ENCODE data around the gene BBS9.
"Not testable (repeated sequence)": the region's sequence is repeated elsewhere in the genome, so short reads cannot be mapped to it uniquely, and the experiment has no call there.

Gene BBS9

DNA sequence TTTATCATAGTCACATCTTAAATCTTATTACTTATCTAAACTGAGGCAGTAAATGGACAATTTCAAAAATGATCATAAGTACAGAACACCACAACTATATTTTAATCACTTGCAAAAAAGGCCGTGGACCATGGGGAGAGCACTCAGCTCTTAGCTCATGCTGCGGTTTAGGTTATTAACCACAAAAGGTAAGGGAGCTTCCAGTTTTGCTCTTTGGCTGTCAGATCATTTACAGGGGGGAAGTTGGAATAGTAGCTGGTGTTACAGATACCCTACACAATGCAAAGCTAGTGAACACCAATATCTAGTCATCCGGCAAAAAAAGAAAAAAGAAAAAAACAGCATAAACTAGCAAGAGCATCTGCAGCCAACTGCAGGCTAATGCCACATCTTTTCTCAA is 147.0 kb downstream of the BBS9 start:
- no peak for DNase-seq (ENCODE audit: low read depth in 2 of 2)

DNA sequence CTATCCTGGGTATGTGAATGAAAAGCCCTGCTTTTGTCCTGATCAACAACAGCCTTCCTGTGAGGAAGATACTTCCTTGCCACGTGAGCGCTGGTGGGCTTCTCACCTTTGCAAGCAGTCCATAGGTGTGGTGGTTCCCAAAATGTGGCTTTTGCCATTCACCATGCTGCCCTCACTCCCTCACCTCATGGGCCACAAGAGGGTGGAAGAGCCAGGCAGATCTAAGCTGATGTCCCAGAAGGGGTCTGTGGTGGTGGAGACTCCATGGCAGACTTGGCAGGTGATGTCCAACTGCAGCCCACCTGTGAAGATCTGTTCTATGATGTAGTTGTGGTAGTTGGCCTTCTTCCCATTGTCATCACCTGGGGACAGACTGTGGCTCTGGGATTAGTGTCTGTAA is 147.4 kb downstream of the BBS9 start:
- no peak for DNase-seq (ENCODE audit: low read depth in 2 of 2)

DNA sequence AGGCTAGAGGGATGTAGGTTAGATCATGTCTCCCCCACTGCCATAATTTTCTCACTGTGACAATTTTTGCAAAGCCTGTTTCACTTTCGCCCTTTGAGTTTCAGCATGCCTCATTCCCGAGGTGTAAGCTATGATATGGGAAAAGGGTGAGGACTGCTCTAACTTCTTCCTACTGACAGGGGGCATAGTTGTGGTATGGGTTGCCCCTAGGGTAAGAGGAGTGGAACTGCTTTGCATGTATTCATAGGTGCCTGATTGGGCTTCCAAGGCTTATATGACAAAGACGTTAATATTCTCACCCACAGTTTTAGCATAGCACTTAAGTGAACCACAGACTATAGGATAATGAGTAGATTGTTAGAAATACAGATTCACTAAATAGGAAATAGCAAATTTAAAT is 148.7 kb downstream of the BBS9 start:
- DNase-seq (ENCODE audit: low read depth in 2 of 2): no peak

DNA sequence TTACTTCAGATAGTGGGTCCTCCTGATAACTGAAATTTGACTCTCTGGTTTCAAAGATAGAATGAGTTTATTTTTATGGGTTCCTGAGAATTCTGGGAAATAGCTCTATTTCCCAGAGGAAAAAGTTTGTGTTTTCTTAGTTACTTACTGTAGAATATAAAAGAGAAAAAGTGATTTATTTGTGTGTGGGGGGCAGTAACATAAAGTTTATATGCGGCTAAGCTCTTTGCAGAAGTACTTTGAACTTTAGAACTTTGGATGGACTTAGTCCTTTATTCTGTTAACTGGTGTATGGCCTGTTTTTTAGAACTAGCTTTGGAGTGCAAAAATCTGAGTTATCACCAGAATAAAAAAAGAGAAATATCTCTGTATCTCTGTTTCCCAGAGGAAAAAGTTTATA is 157.1 kb downstream of the BBS9 start:
- DNase-seq (ENCODE audit: low read depth in 2 of 2): no peak

DNA sequence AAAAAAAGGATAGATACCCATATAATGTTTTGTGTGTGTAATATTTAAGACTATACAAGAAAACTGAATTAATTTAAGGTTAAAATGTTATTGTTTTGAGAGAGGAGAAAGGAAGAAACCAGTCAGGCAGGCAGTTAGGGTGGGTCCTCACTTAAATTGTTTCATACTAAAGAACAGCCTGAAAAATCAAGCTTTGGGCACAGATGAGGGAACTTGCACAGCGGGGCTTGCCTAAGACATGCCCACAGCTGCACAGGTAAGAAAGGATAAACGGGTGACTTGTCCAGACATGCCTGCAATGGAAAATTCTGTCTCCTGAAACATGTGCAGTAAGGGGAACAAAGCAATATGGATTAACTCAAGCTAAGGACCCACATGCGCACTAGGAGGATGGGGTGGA is 158.4 kb downstream of the BBS9 start:
- DNase-seq (ENCODE audit: low read depth in 2 of 2): no peak

DNA sequence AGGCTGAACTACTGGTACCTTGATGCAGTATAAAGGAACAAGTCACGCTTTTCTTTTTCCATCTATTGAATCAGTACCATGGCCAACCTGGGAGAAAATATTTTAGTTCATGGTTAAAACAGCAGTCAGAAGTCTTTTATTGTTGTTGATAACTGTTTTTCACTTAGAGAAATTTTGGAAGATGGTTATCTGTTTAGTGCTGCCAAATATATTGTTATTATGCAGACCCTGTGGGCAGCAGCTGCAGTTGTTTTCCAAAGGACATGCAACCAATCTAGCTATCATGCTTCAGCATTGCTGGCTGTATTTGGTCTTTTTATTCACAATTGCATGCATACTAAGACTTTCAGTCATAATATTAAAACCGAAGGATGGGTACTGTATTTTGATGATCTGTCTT is 169.5 kb downstream of the BBS9 start:
- DNase-seq (ENCODE audit: low read depth in 2 of 2): no peak

DNA sequence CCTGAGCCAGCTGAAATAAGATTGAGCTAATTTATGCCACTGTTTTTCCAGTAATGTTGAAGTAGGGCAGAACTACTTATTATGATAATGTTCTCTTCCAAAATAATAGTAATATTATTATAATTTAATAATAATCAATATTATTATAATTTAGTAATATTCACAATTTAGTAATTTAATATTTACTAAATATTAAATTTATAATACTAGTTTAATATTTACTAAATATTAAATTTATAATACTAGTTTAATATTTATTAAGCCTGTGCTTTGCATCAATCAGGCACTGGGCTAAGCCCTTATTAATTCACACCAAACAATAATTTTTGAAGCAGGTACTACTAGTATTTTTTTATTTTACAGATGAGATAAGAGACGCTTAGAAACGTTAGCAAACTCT is 170.1 kb downstream of the BBS9 start:
- DNase-seq (ENCODE audit: low read depth in 2 of 2): no peak

DNA sequence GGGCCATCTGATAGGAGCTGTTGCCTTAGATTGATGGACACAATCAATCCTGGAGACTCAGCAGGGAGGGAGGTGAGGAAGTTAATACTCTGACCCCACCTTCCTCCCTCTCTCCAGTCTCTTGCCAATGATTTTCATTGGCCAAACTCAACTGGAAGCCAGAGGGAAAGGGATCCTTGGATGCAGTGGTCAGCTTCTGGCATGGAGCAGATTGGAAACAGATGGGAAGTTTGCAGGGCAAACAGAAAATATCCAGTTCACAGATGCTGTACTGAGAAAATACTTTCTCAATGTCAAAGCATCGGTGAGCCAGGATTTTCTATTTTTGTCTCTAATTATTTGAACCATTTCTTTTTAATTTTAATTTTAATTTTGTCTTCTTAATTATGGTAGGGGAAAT is 170.8 kb downstream of the BBS9 start:
- no peak for DNase-seq (ENCODE audit: low read depth in 2 of 2)

DNA sequence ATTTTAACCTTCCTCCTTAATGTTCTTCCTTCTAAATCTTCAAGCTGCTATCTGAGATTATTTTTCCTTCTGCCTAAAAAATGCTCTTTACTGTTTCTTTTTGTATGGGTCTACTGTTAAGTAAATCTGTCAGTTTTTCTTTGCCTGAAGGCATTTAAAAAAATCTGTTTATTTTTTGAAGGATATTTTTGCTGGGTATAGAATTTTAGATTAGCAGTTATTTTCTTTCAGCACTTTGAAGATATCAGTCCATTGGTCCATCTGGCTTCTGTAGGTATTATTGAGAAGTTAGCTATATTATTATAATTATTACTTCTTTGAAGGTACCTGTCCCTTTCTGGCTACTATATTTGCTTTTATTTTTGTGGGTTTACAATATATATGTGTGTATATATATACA is 171.4 kb downstream of the BBS9 start:
- no peak for DNase-seq (ENCODE audit: low read depth in 2 of 2)

DNA sequence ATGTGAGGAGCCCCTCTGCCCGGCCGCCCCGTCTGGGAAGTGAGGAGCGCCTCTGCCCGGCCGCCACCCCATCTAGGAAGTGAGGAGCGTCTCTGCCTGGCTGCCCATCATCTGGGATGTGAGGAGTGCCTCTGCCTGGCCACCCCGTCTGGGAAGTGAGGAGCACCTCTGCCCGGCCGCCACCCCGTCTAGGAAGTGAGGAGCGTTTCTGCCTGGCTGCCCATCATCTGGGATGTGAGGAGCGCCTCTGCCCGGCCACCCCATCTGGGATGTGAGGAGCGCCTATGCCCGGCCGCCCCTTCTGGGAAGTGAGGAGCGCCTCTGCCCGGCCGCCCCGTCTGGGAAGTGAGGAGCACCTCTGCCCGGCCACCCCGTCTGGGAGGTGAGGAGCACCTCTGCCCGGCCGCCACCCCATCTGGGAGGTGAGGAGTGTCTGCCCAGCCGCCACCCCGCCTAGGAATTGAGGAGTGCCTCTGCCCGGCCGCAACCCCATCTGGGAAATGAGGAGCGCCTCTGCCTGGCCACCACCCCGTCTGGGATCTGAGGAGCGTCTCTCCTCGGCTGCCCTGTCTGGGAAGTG is 174.7 kb downstream of the BBS9 start:
- DNase-seq (ENCODE audit: low read depth in 2 of 2): not testable (repeated sequence)

DNA sequence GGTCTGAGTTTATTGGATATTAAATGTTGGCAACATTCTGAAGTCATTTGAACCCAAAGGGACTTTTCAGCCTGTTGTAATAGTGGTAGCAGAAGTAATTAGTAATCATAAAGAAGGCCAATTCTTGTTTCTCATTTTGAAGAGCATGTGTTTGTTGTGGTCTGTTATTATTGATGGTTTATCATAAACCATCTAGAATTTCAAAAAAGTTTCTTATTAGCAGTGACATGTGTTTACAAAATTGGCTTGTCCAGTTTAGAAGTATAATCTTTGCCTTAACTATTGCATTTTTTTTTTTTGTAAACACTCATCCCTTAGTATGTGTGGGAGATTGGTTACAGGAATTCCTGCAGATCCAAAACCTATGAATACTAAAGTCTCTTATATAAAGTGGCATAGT is 177.8 kb downstream of the BBS9 start:
- DNase-seq (ENCODE audit: low read depth in 2 of 2): no peak

DNA sequence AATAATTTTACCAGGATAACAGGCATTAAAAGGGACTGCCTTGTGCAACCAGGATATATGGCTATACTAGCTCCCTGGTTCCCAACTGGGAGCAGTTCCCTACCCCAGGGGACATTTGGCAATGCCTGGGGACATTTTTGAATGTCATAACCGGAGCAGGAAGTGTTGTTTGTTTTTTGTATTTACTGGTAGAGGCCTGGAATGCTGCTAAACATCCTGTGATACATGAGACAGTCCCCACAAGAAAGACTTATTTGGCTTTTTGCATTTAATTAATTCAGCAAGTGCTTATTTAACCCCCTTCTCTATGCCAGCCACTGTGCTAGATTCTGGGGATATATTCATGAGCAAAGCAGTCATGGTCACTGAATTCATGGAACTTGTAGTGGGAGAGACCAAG is 181.2 kb downstream of the BBS9 start:
- DNase-seq (ENCODE audit: low read depth in 2 of 2): no peak

DNA sequence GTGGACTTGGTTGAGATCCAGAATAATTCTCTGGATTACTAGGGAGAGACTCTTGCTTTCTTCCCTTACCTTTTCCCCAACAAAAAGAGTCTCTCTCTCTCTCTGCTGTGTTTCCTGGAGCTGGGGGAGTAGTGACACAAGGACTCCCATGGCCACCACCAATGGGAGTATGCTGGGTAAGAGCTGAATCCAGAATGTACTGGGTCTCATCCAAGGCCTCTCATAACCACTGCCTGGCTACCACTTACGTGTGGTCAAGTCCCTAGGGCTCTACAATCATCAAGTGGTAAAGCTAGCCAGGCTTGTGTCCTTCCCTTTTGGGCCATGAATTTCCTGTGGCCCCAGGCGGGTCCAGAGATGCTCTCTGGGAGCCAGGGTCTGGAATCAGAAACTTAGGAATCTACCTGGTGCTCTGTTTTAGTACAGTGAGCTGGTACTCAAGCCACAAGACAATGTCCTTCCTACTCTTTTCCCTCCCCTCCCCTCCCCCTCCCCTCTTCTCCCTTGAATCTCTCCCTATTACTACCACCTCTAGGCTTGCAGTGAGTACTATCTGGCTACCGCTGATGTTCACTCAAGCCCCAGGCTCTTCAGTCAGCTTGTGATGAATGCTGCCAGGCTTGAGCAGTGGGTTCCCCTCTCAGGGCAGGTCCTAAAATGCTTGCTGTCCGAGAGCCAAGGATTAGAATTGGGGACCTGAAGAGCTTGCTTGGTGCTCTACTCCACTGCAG is 196.6 kb downstream of the BBS9 start:
- no peak for DNase-seq (ENCODE audit: low read depth in 2 of 2)

DNA sequence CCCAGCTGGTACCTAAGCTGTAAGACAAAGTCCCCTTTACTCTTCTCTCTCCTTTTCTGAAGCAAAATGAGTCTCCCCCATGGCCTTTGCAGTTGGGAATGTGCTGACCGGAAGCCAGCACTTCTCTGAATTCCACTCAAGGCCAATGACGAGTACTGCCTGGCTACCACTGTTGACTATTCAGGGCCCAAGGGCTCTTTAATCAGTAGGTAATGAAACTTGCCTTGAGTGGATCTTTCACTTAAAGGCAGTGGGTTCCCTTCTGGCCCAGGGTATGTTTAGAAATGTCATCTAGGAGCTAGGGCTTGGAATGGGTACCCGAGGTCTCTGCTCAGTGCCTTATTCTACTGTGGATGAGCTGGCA is 197.1 kb downstream of the BBS9 start:
- no peak for DNase-seq (ENCODE audit: low read depth in 2 of 2)

DNA sequence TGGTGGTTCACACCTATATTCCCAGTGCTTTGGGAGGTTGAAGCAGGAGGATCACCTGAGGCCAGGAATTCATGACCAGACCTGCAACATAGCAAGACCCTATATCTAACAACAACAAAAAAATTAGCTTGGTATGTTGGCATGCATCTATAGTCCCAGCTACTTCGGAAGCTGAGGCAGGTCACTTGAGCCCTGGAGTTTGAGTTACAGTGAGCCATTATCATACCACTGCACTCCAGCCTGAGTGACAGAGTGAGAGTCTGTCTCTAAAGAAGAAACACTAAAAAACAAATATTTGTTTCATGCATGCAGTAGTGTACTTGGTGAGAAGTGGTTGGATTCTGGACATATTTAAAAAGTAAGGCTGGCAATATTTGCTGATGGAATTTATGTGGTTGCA is 198.1 kb downstream of the BBS9 start:
- no peak for DNase-seq (ENCODE audit: low read depth in 2 of 2)

DNA sequence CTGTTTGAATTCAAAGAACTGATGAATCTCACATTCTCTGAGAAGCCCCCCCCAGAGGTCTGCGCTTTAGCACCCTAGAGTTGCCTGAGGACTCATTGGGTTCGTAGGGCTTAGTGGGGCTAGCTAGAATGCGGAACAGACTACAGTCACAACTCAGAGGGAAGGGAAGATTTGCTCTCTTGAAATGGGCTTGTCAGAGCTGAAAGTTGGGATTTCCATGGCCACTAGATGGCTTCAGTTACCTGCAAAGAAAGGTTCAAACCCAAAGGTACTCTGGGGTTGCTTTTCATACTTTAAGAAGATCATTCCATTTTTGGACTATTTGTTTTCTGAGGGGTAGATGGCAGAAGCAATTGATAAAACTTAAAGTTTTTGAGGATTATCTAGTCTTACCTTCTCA is 205.0 kb downstream of the BBS9 start:
- no peak for DNase-seq (ENCODE audit: low read depth in 2 of 2)

DNA sequence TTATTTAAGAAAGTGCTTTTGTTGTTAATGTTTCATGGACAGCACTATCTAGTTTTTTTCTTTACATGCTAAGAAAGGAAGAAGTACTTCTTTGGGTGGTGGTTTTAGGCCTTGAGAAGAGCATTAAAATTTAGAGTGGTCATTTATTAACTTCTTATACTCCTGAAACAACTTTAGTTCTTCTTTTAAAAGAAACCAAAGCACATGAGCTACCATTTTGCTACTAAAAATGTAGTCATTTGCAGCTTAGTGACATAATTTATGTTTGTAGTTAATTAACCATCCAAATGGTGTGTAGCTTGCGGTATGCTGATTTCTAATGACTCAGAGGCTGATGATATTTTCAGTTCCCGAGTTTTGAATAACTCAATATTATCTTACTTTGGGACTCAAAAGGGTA is 207.5 kb downstream of the BBS9 start:
- DNase-seq (ENCODE audit: low read depth in 2 of 2): no peak

DNA sequence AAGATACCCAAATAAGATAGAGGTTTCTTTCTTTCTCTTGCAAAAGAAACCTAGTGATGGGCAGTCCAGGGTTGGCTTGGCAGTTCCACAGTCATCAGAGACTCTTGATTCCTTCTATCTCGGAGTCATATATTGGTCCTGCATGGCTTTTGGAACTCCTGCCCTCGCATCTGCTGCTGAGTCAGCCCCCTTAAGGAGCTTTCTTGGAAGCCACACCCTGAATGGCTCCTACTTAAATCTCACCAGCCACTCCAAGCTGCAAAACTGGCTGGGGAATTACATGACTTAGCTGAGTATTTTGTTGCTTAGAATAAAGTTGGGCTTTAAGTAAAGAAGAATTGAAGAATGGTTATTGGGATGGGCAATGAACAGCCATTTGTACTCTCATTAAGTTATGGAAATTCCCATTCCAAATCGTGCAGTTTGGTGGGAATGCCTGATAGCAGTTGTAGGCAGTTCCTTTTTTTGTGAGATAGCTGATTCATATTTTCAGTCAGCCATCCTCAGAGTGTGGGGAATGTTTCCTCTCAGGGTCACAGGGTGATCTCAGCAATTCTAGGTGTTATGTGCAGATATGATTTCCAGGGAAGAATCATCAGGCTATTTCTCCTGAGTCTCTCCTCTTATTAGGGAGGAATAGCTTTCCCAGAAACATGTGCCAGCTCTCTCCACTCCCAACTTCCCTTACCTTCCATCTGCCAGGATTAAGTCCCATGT is 209.9 kb downstream of the BBS9 start:
- no peak for DNase-seq (ENCODE audit: low read depth in 2 of 2)

DNA sequence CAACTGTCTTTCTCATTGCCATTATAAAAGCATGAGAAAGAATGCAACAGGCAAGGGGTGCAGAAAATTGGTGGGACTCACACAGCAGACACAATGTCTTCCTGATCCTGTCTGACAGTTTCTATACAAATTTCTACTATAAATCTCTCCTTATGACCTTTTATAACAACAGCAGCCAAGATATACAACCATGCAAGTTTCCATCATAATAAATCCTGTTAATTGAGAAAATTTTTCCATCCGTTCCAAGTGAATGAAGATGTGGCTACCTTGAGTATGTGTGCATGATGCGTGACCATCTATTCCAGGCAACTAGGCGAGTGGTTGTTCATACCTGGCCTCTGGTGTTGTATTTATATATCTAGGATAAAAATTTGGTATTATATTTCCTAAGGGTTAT is 216.7 kb downstream of the BBS9 start:
- no peak for DNase-seq (ENCODE audit: low read depth in 2 of 2)

DNA sequence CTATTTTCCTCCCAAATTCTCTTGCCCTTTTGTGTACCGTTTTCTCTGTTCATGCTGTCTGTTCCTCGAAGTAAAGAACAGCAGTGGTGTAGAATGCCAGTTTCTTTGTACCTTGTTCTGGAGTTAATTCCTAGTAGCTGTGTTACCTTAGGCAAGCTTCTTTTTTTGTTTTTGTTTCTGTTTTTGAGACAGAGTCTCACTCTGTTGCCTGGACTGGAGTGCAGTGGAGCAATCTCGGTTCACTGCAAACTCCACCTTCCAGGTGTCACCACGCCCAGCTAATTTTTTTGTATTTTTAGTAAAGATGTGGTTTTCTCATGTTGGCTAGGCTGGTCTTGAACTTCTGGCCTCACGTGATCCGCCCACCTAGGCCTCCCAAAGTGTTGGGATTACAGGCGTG is 221.2 kb downstream of the BBS9 start:
- DNase-seq (ENCODE audit: low read depth in 2 of 2): no peak

DNA sequence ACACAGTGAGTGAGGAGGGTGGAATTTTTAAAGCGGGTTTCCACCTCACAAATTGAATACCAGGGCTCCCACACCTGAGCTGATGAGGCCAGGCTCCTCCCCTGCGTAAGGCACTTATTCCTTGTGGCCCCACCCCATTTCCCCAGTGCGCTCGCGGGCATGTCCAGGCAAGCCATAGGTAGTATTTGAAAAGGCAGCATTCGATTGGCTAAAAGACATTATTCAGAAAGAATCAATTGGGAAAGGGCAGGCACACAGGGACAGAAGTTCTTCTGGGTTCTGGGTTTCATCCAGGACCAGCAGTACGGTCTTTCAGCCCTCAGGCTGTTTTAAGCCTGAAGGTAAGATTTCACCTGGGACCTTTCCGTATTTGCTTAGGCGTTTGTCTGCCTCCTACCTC is 222.3 kb downstream of the BBS9 start:
- no peak for DNase-seq (ENCODE audit: low read depth in 2 of 2)

DNA sequence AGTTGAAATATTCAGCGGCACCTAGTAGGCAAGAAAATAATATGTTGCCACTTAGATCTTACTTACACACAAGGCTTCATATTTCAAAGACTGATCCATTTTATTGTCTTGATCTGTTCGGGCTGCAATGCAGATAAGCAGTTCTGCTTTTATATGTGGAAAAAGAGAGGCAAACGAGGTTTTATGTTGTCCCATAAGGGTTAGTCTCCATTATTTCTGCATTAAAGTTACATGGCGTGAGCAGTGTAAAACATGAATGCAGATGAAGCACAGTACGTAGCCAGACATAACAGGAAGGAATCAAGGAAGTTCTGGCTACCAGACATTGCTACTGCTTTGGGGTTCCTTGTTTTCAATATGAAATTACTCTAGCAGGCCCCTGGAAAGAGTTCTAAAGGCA is 224.8 kb downstream of the BBS9 start:
- no peak for DNase-seq (ENCODE audit: low read depth in 2 of 2)

DNA sequence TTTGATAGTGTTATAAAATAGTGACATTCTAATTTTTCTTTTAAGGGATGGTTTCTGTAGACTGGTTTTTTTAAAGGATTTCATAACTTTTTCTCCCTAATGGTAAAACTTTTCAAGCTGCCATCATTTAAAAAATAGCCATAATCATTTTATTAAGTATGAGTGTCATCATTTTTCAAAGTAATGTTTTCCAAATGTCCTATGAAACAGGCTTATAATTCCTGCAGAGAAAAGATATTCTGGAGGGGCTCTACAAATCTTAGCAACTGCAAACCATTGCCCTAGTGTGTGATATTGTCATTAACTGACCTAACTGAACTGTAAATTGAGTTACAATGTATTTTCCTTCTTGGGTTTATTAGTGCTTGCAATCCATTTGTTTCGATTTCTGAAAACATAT is 226.0 kb downstream of the BBS9 start:
- DNase-seq (ENCODE audit: low read depth in 2 of 2): no peak

DNA sequence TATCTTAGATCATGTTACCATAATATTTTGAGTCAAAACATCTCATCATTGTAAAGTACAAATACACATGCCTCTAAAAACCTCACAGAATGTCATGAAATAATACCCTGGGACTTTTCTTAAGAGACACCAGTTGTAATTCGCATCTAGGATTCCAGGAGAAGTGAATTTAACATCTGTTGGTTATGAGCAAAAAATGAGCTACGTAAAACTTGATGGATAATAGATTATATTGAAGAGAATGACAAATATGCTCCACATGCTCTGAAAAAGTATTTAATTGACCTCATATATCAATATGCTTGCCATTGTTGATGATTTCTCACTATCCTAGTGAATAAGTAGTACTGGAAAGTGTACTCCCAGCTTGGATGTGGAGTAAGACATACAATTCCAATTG is 227.0 kb downstream of the BBS9 start:
- no peak for DNase-seq (ENCODE audit: low read depth in 2 of 2)

Data from stimulated activated CD4-positive, alpha-beta T cell treated with anti-CD3 and anti-CD28 coated beads, Interleukin-1b, Interleukin-23, amount 100 ng/mL, for 1 hour (primary cell).